BLaER1 treated with 17β-estradiol and CSF1 and Interleukin-3, amounts not matched to agents 10 nM and 100 nM (cell line): Measurements from ENCODE around the gene HMG20A.
A peak's percentile ranks its signal among the peaks of the same experiment; 100 is the strongest.

ENCODE experiments used
- H3K27ac ChIP-seq, 11 experiments: shearing (Covaris generic); formaldehyde crosslinking; 2 replicates each; pipeline ENCODE4 v1.8.1; 2022
- H3K27me3 ChIP-seq, 11 experiments: shearing (Covaris generic); formaldehyde crosslinking; 2 replicates each; pipeline ENCODE4 v1.8.1; 2022
- H3K36me3 ChIP-seq, 11 experiments: shearing (Covaris generic); formaldehyde crosslinking; 2 replicates each; pipeline ENCODE4 v1.8.1; 2022
- H3K4me1 ChIP-seq, 10 experiments: shearing (Covaris generic); formaldehyde crosslinking; 2 replicates each; pipeline ENCODE4 v1.8.1; 2022
- H3K4me2 ChIP-seq, 11 experiments: shearing (Covaris generic); formaldehyde crosslinking; 2 replicates each; pipeline ENCODE4 v1.8.1; 2022
- H3K4me3 ChIP-seq, 10 experiments: shearing (Covaris generic); formaldehyde crosslinking; 2 replicates each; pipeline ENCODE4 v1.8.1; 2022
- H3K9ac ChIP-seq, 11 experiments: shearing (Covaris generic); formaldehyde crosslinking; 2 replicates each; pipeline ENCODE4 v1.8.1; 2022
- H3K9me3 ChIP-seq, 11 experiments: shearing (Covaris generic); formaldehyde crosslinking; replicated peaks in 1 of 11; 2 replicates each; pipeline ENCODE4 v1.8.1; 2022
- H4K20me1 ChIP-seq, 11 experiments: shearing (Covaris generic); formaldehyde crosslinking; 2 replicates each; pipeline ENCODE4 v1.8.1; 2022
- Cebpa-rat ChIP-seq, 11 experiments: shearing (Covaris generic); IDR thresholded peaks; 2 replicates each; pipeline ENCODE4 v1.8.1; 2022

The HMG20A gene

GRCh38 chr15:77430652-77431051 lies 10.0 kb downstream of the HMG20A start:
- H4K20me1 ChIP-seq = peaks cover 0 to 70% (median 13%) of the 10 kb centered on the region in 11 experiments; a peak in 12 of 22 replicates
- peaks cover 0 to 9% (median 6%) of the 10 kb centered on the region in 10 experiments; a peak in 8 of 20 replicates for H3K4me1 ChIP-seq
- no peak overlapping the region for H3K27ac ChIP-seq
- no peak overlapping the region for H3K4me2 ChIP-seq
- peaks cover 0 to 12% (median 0%) of the 10 kb centered on the region in 11 experiments; a peak in 4 of 22 replicates for H3K36me3 ChIP-seq
- no peak overlapping the region for H3K9ac ChIP-seq
- no peak for TF ChIP-seq Cebpa-rat (IDR thresholded peaks at IDR 0.05)
- no peak overlapping the region for H3K4me3 ChIP-seq
- no peaks in the 10 kb centered on the region for H3K27me3 ChIP-seq
- H3K9me3 ChIP-seq = no peaks in the 10 kb centered on the region

- H3K9ac ChIP-seq = no peak overlapping the region
- peaks cover 9 to 78% (median 29%) of the 10 kb centered on the region in 11 experiments; a peak in 16 of 22 replicates for H4K20me1 ChIP-seq
- no peaks in the 10 kb centered on the region for H3K9me3 ChIP-seq
- H3K36me3 ChIP-seq = peaks cover 0 to 25% (median 4%) of the 10 kb centered on the region in 11 experiments; a peak in 6 of 22 replicates
- no peaks in the 10 kb centered on the region for H3K27me3 ChIP-seq
- TF ChIP-seq Cebpa-rat (IDR thresholded peaks at IDR 0.05) = no peak
- H3K4me3 ChIP-seq = no peak overlapping the region
- H3K4me2 ChIP-seq = no peak overlapping the region
- no peak overlapping the region for H3K27ac ChIP-seq
- peaks cover 0 to 20% (median 6%) of the 10 kb centered on the region in 10 experiments; a peak in 5 of 20 replicates for H3K4me1 ChIP-seq
These were observed 16.1 kb downstream of the HMG20A start for GRCh38 chr15:77436822-77437221.

GRCh38 chr15:77437264-77437663 lies 16.6 kb downstream of the HMG20A start:
- Histone ChIP-seq H3K4me2 (no peak overlapping the region), H4K20me1 (peaks cover 9 to 82% (median 29%) of the 10 kb centered on the region in 11 experiments; a peak in 16 of 22 replicates)
- TF ChIP-seq Cebpa-rat (IDR thresholded peaks at IDR 0.05) = no peak

GRCh38 chr15:77440378-77440999 lies 19.8 kb downstream of the HMG20A start:
- peaks cover 0 to 31% (median 7%) of the 10 kb centered on the region in 10 experiments; a peak in 7 of 20 replicates for H3K4me1 ChIP-seq
- H3K9ac ChIP-seq = no peak overlapping the region
- peaks cover 0 to 14% (median 4%) of the 10 kb centered on the region in 11 experiments; a peak in 6 of 22 replicates for H3K36me3 ChIP-seq
- H3K27me3 ChIP-seq = no peaks in the 10 kb centered on the region
- no peak for TF ChIP-seq Cebpa-rat (IDR thresholded peaks at IDR 0.05)
- H3K9me3 ChIP-seq = no peaks in the 10 kb centered on the region
- H3K27ac ChIP-seq = no peak overlapping the region
- no peak overlapping the region for H3K4me3 ChIP-seq
- H3K4me2 ChIP-seq = peak overlapping the region in 1 of 11 experiments; percentile 9; a peak in 1 of 22 replicates
- peaks cover 12 to 89% (median 34%) of the 10 kb centered on the region in 11 experiments; a peak in 17 of 22 replicates for H4K20me1 ChIP-seq

More at GRCh38 chr15:77437264-77437663, 16.6 kb downstream of the HMG20A start:
- Histone ChIP-seq H3K9me3 (no peaks in the 10 kb centered on the region), H3K27me3 (no peaks in the 10 kb centered on the region), H3K4me1 (peaks cover 0 to 22% (median 6%) of the 10 kb centered on the region in 10 experiments; a peak in 5 of 20 replicates), H3K36me3 (peaks cover 0 to 25% (median 4%) of the 10 kb centered on the region in 11 experiments; a peak in 6 of 22 replicates), H3K4me3 (no peak overlapping the region), H3K27ac (no peak overlapping the region), H3K9ac (no peak overlapping the region)

GRCh38 chr15:77446840-77447390 lies 26.2 kb downstream of the HMG20A start:
- Histone ChIP-seq H3K4me3 (no peak overlapping the region), H3K4me1 (peaks cover 0 to 24% (median 0%) of the 10 kb centered on the region in 10 experiments; a peak in 6 of 20 replicates), H3K27me3 (no peaks in the 10 kb centered on the region), H3K9me3 (peaks cover 0 to 6% (median 0%) of the 10 kb centered on the region in 11 experiments; a peak in 1 of 22 replicates), H3K27ac (no peak overlapping the region), H3K4me2 (peak overlapping the region in 2 of 11 experiments; percentile 21 to 50; a peak in 4 of 22 replicates), H4K20me1 (peaks cover 0 to 61% (median 21%) of the 10 kb centered on the region in 11 experiments; a peak in 13 of 22 replicates), H3K9ac (no peak overlapping the region), H3K36me3 (peaks cover 20 to 50% (median 40%) of the 10 kb centered on the region in 11 experiments; a peak in 21 of 22 replicates)
- TF ChIP-seq Cebpa-rat (IDR thresholded peaks at IDR 0.05) = no peak

- H3K36me3 ChIP-seq = peaks cover 26 to 44% (median 35%) of the 10 kb centered on the region in 11 experiments
- peaks cover 0 to 6% (median 0%) of the 10 kb centered on the region in 11 experiments; a peak in 1 of 22 replicates for H3K9me3 ChIP-seq
- TF ChIP-seq Cebpa-rat (IDR thresholded peaks at IDR 0.05) = no peak
- H3K4me1 ChIP-seq = peaks cover 12 to 26% (median 22%) of the 10 kb centered on the region in 10 experiments
- no peak overlapping the region for H3K9ac ChIP-seq
- H4K20me1 ChIP-seq = peaks cover 0 to 18% (median 0%) of the 10 kb centered on the region in 11 experiments; a peak in 3 of 22 replicates
- H3K4me3 ChIP-seq = no peak overlapping the region
- no peak overlapping the region for H3K4me2 ChIP-seq
- H3K27ac ChIP-seq = no peak overlapping the region
- no peaks in the 10 kb centered on the region for H3K27me3 ChIP-seq
These were observed 33.6 kb downstream of the HMG20A start for GRCh38 chr15:77454265-77454664.

GRCh38 chr15:77454951-77455350 lies 34.3 kb downstream of the HMG20A start:
- no peak overlapping the region for H3K4me3 ChIP-seq
- no peaks in the 10 kb centered on the region for H3K27me3 ChIP-seq
- peaks cover 0 to 6% (median 0%) of the 10 kb centered on the region in 11 experiments; a peak in 1 of 22 replicates for H3K9me3 ChIP-seq
- H3K27ac ChIP-seq = no peak overlapping the region
- H3K9ac ChIP-seq = no peak overlapping the region
- H3K4me2 ChIP-seq = no peak overlapping the region
- peaks cover 12 to 26% (median 22%) of the 10 kb centered on the region in 10 experiments for H3K4me1 ChIP-seq
- no peak for TF ChIP-seq Cebpa-rat (IDR thresholded peaks at IDR 0.05)
- H4K20me1 ChIP-seq = peaks cover 0 to 18% (median 0%) of the 10 kb centered on the region in 11 experiments; a peak in 3 of 22 replicates
- H3K36me3 ChIP-seq = peaks cover 32 to 44% (median 35%) of the 10 kb centered on the region in 11 experiments

GRCh38 chr15:77455696-77456321 lies 35.1 kb downstream of the HMG20A start:
- Histone ChIP-seq H3K9ac (no peak overlapping the region), H3K9me3 (0 out of 22 replicates have a peak, but pooled peaks cover 0 to 6% (median 0%) of the 10 kb centered on the region in 11 experiments), H4K20me1 (peaks cover 0 to 18% (median 0%) of the 10 kb centered on the region in 11 experiments; a peak in 3 of 22 replicates), H3K4me3 (no peak overlapping the region), H3K4me1 (peaks cover 12 to 26% (median 22%) of the 10 kb centered on the region in 10 experiments), H3K4me2 (peak overlapping the region in 2 of 11 experiments; percentile 52 to 69; a peak in 1 of 22 replicates), H3K27me3 (no peaks in the 10 kb centered on the region), H3K36me3 (peaks cover 32 to 44% (median 35%) of the 10 kb centered on the region in 11 experiments), H3K27ac (no peak overlapping the region)
- TF ChIP-seq Cebpa-rat (IDR thresholded peaks at IDR 0.05) = no peak
